ENCODE results near the gene ARMC5. TPM values are rescaled to one million over a fixed set of nuclear protein-coding genes. Genes with fewer than 3 reads are reported as not detected.

ARMC5 gene
- total RNA-seq, 1 donor from 2014 or later: 10.8 TPM

GRCh38 chr16:31467151-31467773 is 8.0 kb downstream of the ARMC5 start:
- ATAC-seq: no peak
- peaks cover 6% of the 10 kb centered on the region for H3K4me1 ChIP-seq
- no peak overlapping the region for H3K27ac ChIP-seq
- H3K27me3 ChIP-seq: no peaks in the 10 kb centered on the region
- intact Hi-C loops (cut with DNase I): no loop called here
- peaks cover 24% of the 10 kb centered on the region for H3K36me3 ChIP-seq
- H3K9me3 ChIP-seq: no peaks in the 10 kb centered on the region
- no peak for TF ChIP-seq CTCF (IDR thresholded peaks at IDR 0.05)
- DNase-seq: no peak
- no peak overlapping the region for H3K4me3 ChIP-seq

DNA sequence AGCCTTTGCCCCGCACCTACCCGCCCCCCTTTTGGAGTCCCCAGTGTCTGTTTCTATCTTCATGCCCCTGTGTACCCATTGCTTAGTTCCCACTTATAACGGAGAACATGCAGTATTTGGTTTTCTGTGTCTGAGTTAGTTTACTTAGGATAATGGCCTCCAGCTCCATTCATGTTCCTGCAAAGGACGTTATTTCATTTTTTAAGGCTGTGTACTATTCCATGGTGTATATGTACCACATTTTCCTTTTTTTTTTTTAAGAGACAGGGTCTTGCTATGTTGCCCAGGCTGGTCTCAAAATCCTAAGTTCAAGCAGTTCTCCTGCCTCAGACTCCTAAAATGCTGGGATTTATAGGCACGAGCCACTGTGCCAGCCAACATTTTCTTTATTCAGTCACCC is 8.6 kb downstream of the ARMC5 start:
- no peak for TF ChIP-seq CTCF (IDR thresholded peaks at IDR 0.05)
- no peak for DNase-seq
- Histone ChIP-seq H3K4me1 (peaks cover 10% of the 10 kb centered on the region), H3K27ac (no peak overlapping the region), H3K9me3 (no peaks in the 10 kb centered on the region), H3K27me3 (no peaks in the 10 kb centered on the region), H3K36me3 (peaks cover 19% of the 10 kb centered on the region), H3K4me3 (no peak overlapping the region)
- intact Hi-C loops (cut with DNase I): no loop called here
- no peak for ATAC-seq

- H3K36me3 ChIP-seq: peaks cover 13% of the 10 kb centered on the region
- DNase-seq: no peak
- intact Hi-C loops (cut with DNase I): no loop called here
- TF ChIP-seq CTCF (IDR thresholded peaks at IDR 0.05): no peak
- no peak for ATAC-seq
- peaks cover 10% of the 10 kb centered on the region for H3K4me1 ChIP-seq
- no peaks in the 10 kb centered on the region for H3K27me3 ChIP-seq
- peak overlapping the region; percentile 86 for H3K27ac ChIP-seq
- no peak overlapping the region for H3K4me3 ChIP-seq
- H3K9me3 ChIP-seq: no peaks in the 10 kb centered on the region
These were observed 11.3 kb downstream of the ARMC5 start for GRCh38 chr16:31470615-31471014.

GRCh38 chr16:31471241-31471874 is 12.1 kb downstream of the ARMC5 start:
- intact Hi-C loops (cut with DNase I): no loop called here
- TF ChIP-seq CTCF (IDR thresholded peaks at IDR 0.05): no peak
- H3K4me1 ChIP-seq: peaks cover 10% of the 10 kb centered on the region
- no peaks in the 10 kb centered on the region for H3K9me3 ChIP-seq
- peaks cover 13% of the 10 kb centered on the region for H3K36me3 ChIP-seq
- no peaks in the 10 kb centered on the region for H3K27me3 ChIP-seq
- no peak for DNase-seq
- peak overlapping the region; percentile 86 for H3K27ac ChIP-seq
- H3K4me3 ChIP-seq: peak overlapping the region; percentile 62
- ATAC-seq: no peak

DNA sequence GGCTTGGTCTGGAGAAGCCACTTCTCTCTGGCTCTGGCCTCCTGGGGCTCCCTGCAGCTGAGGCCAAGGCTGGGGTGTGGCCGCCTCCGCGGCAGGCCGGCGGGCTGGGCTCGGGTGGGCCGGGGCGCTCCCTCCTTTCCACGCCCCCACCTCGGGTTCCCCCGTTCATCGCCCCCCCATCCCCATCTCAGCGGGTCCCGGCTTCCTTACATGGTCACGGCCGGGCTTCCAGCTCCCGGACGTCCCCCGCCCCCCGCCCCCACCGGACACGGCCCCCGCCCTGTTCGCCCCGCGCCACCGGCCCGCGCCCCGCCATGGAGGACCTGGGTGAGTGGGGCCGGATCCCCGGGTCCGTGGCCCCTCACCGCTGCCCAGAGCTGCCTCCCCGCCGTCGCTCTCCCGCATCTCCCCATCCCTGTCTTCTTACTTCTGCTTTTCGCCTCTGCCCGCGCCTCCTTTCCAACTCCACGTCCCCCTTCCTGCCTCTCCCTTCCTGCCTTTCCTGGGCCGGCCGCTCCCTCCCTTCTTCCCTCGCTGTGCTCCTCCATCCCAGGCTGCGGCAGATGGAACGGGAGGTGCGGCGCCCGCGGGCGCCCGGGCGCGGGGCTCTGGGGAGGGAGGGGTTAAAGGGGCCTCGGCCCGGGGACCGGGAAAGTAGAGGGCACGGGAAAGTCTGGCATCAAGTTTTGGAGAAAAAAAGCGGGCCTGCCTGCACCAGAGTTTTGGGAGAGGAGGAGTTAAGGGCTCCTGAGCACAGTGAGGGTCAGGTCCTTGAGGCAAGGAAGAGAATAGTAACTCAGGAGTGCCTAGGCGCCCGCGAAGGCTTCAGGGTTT is 12.8 kb downstream of the ARMC5 start, which contains the start of gene TGFB1I1:
Gene TGFB1I1, plus strand, starts transcription at position 278 of the 834 bp plus-strand sequence. Its CDS starts 37 bp downstream, at position 315.
- intact Hi-C loops (cut with DNase I): no loop called here
- Histone ChIP-seq H3K4me1 (peaks cover 10% of the 10 kb centered on the region), H3K4me3 (peak within 1 kb of the TSS; percentile 62), H3K27me3 (no peaks in the 10 kb centered on the region), H3K27ac (peak within 1 kb of the TSS; percentile 86), H3K9me3 (no peaks in the 10 kb centered on the region), H3K36me3 (peaks cover 13% of the 10 kb centered on the region)
- DNase-seq (no peak), ATAC-seq (peak; percentile 42)
- no peak for TF ChIP-seq CTCF (IDR thresholded peaks at IDR 0.05)
